ENCODE results near the gene PPP5C.
A peak's percentile ranks its signal among the peaks of the same experiment; 100 is the strongest.

Gene PPP5C, protein sequence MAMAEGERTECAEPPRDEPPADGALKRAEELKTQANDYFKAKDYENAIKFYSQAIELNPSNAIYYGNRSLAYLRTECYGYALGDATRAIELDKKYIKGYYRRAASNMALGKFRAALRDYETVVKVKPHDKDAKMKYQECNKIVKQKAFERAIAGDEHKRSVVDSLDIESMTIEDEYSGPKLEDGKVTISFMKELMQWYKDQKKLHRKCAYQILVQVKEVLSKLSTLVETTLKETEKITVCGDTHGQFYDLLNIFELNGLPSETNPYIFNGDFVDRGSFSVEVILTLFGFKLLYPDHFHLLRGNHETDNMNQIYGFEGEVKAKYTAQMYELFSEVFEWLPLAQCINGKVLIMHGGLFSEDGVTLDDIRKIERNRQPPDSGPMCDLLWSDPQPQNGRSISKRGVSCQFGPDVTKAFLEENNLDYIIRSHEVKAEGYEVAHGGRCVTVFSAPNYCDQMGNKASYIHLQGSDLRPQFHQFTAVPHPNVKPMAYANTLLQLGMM

DNA sequence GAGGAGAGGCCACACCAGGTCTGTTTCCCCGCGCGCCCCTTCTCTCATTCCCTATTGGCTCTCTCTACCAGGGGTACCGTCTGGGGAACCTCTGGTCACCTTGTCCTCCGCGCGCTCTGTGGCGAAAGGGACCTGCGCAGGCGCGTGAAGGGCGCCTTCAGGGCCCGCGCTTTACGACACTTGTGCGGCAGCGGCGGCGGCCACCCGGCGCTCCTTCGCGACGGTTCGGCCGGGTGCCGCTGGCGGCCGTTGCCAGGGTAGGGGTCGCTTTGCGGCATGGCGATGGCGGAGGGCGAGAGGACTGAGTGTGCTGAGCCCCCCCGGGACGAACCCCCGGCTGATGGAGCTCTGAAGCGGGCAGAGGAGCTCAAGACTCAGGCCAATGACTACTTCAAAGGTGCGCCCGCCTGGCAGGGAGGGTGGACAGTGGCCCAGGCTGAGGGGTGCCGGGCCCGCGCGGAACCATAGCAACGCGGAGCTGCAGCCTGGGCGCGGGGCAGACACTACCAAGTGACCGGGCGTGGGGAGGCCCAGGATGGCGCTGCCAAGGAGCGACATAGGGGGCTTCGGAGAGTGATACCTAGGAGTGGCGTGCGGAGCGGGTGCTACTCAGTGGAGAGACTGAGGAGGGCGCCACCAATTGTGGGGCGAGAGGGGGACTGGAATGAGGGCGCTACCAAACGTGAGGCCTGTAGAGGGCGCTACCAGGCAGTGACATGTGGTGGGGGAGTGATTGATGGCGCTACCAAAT, at the start of gene PPP5C:
PPP5C (plus strand) TSS at position 267 of the 751 bp plus-strand sequence; CDS start at position 277, 10 bp downstream.
- TF ChIP-seq, protein P1, sequence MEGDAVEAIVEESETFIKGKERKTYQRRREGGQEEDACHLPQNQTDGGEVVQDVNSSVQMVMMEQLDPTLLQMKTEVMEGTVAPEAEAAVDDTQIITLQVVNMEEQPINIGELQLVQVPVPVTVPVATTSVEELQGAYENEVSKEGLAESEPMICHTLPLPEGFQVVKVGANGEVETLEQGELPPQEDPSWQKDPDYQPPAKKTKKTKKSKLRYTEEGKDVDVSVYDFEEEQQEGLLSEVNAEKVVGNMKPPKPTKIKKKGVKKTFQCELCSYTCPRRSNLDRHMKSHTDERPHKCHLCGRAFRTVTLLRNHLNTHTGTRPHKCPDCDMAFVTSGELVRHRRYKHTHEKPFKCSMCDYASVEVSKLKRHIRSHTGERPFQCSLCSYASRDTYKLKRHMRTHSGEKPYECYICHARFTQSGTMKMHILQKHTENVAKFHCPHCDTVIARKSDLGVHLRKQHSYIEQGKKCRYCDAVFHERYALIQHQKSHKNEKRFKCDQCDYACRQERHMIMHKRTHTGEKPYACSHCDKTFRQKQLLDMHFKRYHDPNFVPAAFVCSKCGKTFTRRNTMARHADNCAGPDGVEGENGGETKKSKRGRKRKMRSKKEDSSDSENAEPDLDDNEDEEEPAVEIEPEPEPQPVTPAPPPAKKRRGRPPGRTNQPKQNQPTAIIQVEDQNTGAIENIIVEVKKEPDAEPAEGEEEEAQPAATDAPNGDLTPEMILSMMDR (IDR thresholded peaks at IDR 0.05; ENCODE audit: borderline replicate concordance, insufficient read depth, low read depth, low read length) = peak; percentile 98
- peak within 1 kb of the TSS; percentile 98 for H3K4me3 ChIP-seq (ENCODE audit: low read depth, low read length)

DNA sequence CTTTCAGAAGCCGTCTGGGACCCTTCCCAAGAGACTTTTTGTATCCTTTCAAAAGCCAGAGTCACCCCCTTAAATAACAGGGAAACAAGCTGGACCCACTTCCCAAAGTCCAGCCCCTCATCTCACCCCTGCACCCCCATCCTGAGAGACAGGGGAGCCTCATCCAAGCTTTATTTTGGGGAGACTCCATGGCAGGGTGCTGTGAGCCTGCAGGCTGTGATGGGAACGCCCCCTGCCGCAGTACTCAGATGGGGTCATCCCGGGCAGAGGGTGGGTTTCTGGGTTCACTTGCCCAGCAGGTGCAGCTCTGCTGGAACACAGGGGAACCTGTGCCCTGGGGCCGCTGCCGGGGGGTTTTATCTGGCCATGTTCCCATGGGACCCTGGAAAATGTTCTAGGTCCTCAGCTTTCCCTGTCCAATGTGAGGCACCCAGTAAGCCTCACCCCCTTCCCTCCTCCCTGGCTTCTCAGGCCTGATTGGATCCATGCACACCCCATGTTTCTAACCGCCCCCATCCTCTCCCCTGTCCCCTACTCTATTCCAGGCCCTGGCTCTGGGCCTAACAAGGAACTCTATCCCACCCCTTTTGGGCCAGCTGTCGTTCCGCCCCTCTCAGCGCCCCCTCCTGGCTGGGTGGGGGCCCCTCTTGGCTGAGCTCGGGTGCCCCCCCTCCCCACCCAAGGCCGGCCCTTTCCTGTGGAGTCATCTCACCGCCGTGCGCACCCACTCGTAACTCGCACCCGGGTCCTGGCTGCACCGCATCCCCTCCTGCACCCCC, 49.0 kb upstream of the PPP5C start:
- H3K4me3 ChIP-seq (ENCODE audit: low read depth, low read length) = no peak overlapping the region
- TF ChIP-seq, protein P1 (IDR thresholded peaks at IDR 0.05; ENCODE audit: borderline replicate concordance, insufficient read depth, low read depth, low read length) = no peak

DNA sequence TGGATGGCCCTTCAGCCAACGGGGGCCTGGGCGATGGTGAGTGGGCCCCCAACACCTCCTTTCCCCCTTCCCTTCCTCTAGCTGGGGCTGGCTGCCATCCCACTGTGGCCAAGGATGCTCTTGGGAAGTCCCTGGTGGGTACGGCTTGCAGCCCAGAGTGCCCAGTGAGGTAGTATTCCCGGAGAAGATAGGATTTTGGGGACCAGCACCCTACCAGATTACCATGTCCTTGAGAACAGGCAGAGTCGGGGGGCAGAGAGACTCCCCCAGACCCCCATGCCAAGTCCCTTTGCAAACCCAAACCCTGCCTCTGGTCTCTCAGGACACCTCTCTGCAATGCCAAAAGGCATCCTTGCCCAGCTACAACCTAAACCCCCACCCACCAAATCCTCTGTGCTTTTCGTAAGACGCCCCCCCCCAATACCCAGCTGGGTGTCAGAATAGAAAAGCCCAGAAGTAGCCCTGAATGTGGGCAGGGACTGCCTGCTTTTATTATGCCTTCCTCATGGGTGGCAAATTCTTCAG, 48.3 kb upstream of the PPP5C start:
- no peak overlapping the region for H3K4me3 ChIP-seq (ENCODE audit: low read depth, low read length)
- TF ChIP-seq, protein P1 (IDR thresholded peaks at IDR 0.05; ENCODE audit: borderline replicate concordance, insufficient read depth, low read depth, low read length) = no peak

DNA sequence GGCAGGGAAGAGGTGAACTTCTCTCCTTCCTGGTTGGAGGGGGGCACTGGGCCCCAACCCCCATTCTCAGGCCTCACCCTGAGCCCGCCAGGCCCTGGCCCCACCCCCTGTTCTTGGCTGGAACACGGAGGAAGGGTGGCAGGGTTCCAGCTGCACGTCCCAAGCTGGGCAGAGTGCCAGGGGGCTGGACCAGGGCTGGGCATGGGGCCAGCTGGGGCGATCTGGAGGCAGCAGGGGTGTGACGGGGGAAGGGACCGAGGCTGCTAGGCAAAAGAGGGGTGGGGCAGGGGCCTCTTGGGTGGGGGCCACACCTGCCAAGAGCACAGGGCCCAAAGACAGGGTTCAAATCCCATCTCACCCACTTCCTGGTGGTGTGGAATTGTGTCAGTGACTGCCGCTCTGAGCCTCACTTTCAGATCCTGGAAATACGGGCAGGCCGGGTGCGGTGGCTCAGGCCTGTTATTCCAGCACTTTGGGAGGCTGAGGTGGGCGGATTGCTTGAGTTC, 47.8 kb upstream of the PPP5C start:
- TF ChIP-seq, protein P1 (IDR thresholded peaks at IDR 0.05; ENCODE audit: borderline replicate concordance, insufficient read depth, low read depth, low read length) = no peak
- no peak overlapping the region for H3K4me3 ChIP-seq (ENCODE audit: low read depth, low read length)

DNA sequence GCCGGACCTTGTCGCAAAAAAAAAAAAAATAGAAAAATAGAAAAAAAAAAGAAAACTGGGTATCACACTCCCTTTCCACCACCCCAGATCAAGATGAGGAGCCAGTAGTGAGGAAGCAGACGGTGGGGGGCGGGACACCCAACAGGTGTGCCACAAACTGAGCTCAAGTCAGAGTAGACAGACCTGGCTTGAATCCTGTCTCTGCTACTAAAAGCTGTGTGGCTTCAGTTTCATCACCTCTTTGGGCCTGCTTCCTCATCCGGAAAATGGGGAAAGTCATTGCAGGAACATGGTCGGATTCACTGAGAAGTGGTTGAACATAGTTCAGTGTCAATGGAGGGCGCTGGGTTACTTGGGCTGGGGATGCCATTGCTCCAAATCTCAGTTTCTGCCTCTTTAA, 47.2 kb upstream of the PPP5C start:
- H3K4me3 ChIP-seq (ENCODE audit: low read depth, low read length) = no peak overlapping the region
- TF ChIP-seq, protein P1 (IDR thresholded peaks at IDR 0.05; ENCODE audit: borderline replicate concordance, insufficient read depth, low read depth, low read length) = no peak

DNA sequence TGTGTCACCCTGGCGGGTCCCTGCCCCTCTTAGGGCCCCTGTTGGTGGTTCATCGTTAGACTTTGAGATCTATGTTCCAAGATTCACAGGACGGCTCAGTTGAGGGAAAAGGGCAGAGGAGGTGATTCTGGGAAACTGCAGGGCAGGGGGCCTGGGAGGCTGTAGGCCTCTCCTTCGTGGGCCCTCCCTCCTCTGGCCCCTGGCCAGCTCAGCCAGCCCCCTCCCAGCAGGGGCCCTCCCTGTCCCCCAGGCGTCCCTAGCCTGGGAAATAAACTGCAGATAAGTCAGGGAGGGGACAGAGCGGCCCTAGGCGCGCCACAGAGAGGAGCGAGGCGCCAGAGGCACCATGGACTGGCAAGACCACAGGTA, 43.6 kb upstream of the PPP5C start:
- TF ChIP-seq, protein P1 (IDR thresholded peaks at IDR 0.05; ENCODE audit: borderline replicate concordance, insufficient read depth, low read depth, low read length) = no peak
- no peak overlapping the region for H3K4me3 ChIP-seq (ENCODE audit: low read depth, low read length)
